Measurements from ENCODE around the gene CRHR2. TPM values are rescaled to one million over a fixed set of nuclear protein-coding genes. Genes with fewer than 3 reads are reported as not detected.

CRHR2 gene
- total and polyA plus RNA-seq, 2 experiments from 2014 or later = 0.14 to 1.4 TPM

DNA sequence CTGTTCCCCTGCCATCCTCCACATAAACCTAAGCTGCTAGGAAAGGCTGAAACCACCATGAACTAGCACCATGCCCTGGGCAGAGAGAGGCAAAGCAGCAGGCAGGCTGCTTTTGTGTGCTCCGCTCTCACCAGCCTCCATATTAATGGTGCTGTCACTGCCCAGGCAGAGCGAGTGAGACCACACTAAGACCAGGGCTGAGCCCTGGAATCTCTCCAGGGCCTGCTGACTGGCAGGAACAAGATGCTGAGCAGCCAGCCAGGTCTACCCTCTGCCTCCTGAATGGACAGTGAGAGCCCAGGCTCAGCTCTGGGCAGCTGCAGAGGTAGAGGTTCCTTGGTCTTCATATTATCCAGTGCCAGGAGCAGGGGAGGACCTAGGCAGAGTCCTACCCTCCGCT lies 1.6 kb upstream of the CRHR2 start:
- no peaks in the 10 kb centered on the region; the same call in 2 of the 3 replicates for H3K36me3 Mint-ChIP-seq (ENCODE audit: low read depth)
- TF ChIP-seq, protein P1, sequence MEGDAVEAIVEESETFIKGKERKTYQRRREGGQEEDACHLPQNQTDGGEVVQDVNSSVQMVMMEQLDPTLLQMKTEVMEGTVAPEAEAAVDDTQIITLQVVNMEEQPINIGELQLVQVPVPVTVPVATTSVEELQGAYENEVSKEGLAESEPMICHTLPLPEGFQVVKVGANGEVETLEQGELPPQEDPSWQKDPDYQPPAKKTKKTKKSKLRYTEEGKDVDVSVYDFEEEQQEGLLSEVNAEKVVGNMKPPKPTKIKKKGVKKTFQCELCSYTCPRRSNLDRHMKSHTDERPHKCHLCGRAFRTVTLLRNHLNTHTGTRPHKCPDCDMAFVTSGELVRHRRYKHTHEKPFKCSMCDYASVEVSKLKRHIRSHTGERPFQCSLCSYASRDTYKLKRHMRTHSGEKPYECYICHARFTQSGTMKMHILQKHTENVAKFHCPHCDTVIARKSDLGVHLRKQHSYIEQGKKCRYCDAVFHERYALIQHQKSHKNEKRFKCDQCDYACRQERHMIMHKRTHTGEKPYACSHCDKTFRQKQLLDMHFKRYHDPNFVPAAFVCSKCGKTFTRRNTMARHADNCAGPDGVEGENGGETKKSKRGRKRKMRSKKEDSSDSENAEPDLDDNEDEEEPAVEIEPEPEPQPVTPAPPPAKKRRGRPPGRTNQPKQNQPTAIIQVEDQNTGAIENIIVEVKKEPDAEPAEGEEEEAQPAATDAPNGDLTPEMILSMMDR (conservative IDR thresholded peaks at IDR 0.05; ENCODE audit: low read depth in 2 of 2) = no peak
- TF ChIP-seq ZNF114 (CRISPR knock-in tag; IDR thresholded peaks at IDR 0.05) (no peak), NANOG (IDR thresholded peaks at IDR 0.05; ENCODE audit: borderline replicate concordance) (no peak), JUNB (IDR thresholded peaks at IDR 0.05; ENCODE audit: unreplicated experiment) (no peak), EZH2 (IDR thresholded peaks at IDR 0.05; ENCODE audit: low read depth, unreplicated experiment) (no peak), CREB1 (CRISPR knock-in tag; IDR thresholded peaks at IDR 0.05; ENCODE audit: low read depth) (no peak), POLR2AphosphoS5 (IDR thresholded peaks at IDR 0.05; ENCODE audit: low read depth) (no peak), STAT1 (IDR thresholded peaks at IDR 0.05; ENCODE audit: unreplicated experiment) (no peak), ZNF331 (CRISPR knock-in tag; IDR thresholded peaks at IDR 0.05; ENCODE audit: low read depth) (no peak), EZH2phosphoT487 (IDR thresholded peaks at IDR 0.05; ENCODE audit: unreplicated experiment) (no peak)
- TF ChIP-seq, protein P2, sequence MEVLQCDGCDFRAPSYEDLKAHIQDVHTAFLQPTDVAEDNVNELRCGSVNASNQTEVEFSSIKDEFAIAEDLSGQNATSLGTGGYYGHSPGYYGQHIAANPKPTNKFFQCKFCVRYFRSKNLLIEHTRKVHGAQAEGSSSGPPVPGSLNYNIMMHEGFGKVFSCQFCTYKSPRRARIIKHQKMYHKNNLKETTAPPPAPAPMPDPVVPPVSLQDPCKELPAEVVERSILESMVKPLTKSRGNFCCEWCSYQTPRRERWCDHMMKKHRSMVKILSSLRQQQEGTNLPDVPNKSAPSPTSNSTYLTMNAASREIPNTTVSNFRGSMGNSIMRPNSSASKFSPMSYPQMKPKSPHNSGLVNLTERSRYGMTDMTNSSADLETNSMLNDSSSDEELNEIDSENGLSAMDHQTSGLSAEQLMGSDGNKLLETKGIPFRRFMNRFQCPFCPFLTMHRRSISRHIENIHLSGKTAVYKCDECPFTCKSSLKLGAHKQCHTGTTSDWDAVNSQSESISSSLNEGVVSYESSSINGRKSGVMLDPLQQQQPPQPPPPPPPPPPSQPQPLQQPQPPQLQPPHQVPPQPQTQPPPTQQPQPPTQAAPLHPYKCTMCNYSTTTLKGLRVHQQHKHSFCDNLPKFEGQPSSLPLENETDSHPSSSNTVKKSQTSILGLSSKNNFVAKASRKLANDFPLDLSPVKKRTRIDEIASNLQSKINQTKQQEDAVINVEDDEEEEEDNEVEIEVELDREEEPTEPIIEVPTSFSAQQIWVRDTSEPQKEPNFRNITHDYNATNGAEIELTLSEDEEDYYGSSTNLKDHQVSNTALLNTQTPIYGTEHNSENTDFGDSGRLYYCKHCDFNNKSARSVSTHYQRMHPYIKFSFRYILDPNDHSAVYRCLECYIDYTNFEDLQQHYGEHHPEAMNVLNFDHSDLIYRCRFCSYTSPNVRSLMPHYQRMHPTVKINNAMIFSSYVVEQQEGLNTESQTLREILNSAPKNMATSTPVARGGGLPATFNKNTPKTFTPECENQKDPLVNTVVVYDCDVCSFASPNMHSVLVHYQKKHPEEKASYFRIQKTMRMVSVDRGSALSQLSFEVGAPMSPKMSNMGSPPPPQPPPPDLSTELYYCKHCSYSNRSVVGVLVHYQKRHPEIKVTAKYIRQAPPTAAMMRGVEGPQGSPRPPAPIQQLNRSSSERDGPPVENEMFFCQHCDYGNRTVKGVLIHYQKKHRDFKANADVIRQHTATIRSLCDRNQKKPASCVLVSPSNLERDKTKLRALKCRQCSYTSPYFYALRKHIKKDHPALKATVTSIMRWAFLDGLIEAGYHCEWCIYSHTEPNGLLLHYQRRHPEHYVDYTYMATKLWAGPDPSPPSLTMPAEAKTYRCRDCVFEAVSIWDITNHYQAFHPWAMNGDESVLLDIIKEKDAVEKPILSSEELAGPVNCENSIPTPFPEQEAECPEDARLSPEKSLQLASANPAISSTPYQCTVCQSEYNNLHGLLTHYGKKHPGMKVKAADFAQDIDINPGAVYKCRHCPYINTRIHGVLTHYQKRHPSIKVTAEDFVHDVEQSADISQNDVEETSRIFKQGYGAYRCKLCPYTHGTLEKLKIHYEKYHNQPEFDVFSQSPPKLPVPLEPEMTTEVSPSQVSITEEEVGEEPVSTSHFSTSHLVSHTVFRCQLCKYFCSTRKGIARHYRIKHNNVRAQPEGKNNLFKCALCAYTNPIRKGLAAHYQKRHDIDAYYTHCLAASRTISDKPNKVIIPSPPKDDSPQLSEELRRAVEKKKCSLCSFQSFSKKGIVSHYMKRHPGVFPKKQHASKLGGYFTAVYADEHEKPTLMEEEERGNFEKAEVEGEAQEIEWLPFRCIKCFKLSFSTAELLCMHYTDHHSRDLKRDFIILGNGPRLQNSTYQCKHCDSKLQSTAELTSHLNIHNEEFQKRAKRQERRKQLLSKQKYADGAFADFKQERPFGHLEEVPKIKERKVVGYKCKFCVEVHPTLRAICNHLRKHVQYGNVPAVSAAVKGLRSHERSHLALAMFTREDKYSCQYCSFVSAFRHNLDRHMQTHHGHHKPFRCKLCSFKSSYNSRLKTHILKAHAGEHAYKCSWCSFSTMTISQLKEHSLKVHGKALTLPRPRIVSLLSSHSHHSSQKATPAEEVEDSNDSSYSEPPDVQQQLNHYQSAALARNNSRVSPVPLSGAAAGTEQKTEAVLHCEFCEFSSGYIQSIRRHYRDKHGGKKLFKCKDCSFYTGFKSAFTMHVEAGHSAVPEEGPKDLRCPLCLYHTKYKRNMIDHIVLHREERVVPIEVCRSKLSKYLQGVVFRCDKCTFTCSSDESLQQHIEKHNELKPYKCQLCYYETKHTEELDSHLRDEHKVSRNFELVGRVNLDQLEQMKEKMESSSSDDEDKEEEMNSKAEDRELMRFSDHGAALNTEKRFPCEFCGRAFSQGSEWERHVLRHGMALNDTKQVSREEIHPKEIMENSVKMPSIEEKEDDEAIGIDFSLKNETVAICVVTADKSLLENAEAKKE (CRISPR knock-in tag; IDR thresholded peaks at IDR 0.05) = no peak
- TF ChIP-seq, protein P3, sequence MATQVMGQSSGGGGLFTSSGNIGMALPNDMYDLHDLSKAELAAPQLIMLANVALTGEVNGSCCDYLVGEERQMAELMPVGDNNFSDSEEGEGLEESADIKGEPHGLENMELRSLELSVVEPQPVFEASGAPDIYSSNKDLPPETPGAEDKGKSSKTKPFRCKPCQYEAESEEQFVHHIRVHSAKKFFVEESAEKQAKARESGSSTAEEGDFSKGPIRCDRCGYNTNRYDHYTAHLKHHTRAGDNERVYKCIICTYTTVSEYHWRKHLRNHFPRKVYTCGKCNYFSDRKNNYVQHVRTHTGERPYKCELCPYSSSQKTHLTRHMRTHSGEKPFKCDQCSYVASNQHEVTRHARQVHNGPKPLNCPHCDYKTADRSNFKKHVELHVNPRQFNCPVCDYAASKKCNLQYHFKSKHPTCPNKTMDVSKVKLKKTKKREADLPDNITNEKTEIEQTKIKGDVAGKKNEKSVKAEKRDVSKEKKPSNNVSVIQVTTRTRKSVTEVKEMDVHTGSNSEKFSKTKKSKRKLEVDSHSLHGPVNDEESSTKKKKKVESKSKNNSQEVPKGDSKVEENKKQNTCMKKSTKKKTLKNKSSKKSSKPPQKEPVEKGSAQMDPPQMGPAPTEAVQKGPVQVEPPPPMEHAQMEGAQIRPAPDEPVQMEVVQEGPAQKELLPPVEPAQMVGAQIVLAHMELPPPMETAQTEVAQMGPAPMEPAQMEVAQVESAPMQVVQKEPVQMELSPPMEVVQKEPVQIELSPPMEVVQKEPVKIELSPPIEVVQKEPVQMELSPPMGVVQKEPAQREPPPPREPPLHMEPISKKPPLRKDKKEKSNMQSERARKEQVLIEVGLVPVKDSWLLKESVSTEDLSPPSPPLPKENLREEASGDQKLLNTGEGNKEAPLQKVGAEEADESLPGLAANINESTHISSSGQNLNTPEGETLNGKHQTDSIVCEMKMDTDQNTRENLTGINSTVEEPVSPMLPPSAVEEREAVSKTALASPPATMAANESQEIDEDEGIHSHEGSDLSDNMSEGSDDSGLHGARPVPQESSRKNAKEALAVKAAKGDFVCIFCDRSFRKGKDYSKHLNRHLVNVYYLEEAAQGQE (IDR thresholded peaks at IDR 0.05; ENCODE audit: unreplicated experiment) = no peak
- TF ChIP-seq, protein P4, sequence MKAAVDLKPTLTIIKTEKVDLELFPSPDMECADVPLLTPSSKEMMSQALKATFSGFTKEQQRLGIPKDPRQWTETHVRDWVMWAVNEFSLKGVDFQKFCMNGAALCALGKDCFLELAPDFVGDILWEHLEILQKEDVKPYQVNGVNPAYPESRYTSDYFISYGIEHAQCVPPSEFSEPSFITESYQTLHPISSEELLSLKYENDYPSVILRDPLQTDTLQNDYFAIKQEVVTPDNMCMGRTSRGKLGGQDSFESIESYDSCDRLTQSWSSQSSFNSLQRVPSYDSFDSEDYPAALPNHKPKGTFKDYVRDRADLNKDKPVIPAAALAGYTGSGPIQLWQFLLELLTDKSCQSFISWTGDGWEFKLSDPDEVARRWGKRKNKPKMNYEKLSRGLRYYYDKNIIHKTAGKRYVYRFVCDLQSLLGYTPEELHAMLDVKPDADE (IDR thresholded peaks at IDR 0.05) = no peak
- H3K4me2 ChIP-seq = no peak overlapping the region
- peaks cover 15% of the 10 kb centered on the region; the same call in 1 of the 2 replicates for H3K4me1 ChIP-seq (ENCODE audit: insufficient read depth)
- no peaks in the 10 kb centered on the region for H3K36me3 ChIP-seq (ENCODE audit: insufficient read depth)
- no peaks in the 10 kb centered on the region for H3K9me2 ChIP-seq (ENCODE audit: insufficient read depth)
- ATAC-seq = no peak
- H4K20me1 ChIP-seq (replicated peaks; ENCODE audit: insufficient read depth) = no peaks in the 10 kb centered on the region
- H3K27ac ChIP-seq (ENCODE audit: low read depth) = no peak overlapping the region
- peaks cover 40% of the 10 kb centered on the region for H3K4me1 Mint-ChIP-seq
- H2AFZ ChIP-seq = no peak overlapping the region
- H3K27ac Mint-ChIP-seq = no peak overlapping the region
- peaks cover 38% of the 10 kb centered on the region for H3K27me3 Mint-ChIP-seq (ENCODE audit: insufficient read depth, low read depth, poor library complexity)
- DNase-seq (ENCODE audit: low spot score) = no peak
- no peak overlapping the region for H3K4me3 Mint-ChIP-seq
- no peaks in the 10 kb centered on the region for H3K79me2 ChIP-seq (replicated peaks; ENCODE audit: insufficient read depth)
- H3K4me3 ChIP-seq = no peak overlapping the region
- peaks cover 50% of the 10 kb centered on the region for H3K27me3 ChIP-seq (ENCODE audit: insufficient read depth)
- H3K9me3 Mint-ChIP-seq = no peaks in the 10 kb centered on the region
- no peaks in the 10 kb centered on the region for H3F3A ChIP-seq (replicated peaks; ENCODE audit: low read depth)

Data from GM23338 (cell line).